Astrocyte (in vitro differentiated cells and primary cell): Measurements from ENCODE around the gene ATL3.

Experiments used
- EZH2 ChIP-seq: IDR thresholded peaks from 2 replicates; pipeline ENCODE4 v1.6.1; 2012; ENCODE audit warnings: mild to moderate bottlenecking, low read length, inconsistent platforms; ENCODE audit not compliant: insufficient read depth
- TF ChIP-seq, protein P1 (sequence below): IDR thresholded peaks from 2 replicates; pipeline ENCODE4 v1.5.1; 2011; ENCODE audit warnings: low read depth, mild to moderate bottlenecking, inconsistent platforms, low read length, moderate library complexity; ENCODE audit not compliant: insufficient read depth

DNA sequence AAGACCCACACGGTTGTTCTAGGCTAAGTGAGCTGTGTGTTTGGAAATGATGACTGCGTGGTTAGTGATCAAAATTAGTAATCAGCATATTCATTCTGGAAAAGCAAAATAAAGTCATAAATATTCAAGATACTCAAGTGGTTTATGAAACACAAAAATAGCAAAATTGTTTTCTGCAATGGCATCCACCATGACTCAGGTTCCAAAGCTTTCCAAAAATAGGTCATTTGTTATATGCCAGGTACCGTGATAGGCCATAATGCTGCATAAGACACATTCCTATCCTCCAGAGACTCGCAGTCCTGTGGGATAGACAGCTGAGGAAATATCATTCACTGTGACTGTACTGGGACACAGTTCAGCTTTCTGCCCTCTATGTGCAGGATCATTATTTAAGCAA, 2.4 kb upstream of the ATL3 start:
- no peak for TF ChIP-seq EZH2
- TF ChIP-seq, protein P1, sequence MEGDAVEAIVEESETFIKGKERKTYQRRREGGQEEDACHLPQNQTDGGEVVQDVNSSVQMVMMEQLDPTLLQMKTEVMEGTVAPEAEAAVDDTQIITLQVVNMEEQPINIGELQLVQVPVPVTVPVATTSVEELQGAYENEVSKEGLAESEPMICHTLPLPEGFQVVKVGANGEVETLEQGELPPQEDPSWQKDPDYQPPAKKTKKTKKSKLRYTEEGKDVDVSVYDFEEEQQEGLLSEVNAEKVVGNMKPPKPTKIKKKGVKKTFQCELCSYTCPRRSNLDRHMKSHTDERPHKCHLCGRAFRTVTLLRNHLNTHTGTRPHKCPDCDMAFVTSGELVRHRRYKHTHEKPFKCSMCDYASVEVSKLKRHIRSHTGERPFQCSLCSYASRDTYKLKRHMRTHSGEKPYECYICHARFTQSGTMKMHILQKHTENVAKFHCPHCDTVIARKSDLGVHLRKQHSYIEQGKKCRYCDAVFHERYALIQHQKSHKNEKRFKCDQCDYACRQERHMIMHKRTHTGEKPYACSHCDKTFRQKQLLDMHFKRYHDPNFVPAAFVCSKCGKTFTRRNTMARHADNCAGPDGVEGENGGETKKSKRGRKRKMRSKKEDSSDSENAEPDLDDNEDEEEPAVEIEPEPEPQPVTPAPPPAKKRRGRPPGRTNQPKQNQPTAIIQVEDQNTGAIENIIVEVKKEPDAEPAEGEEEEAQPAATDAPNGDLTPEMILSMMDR: no peak
